GM21737 (cell line): Measurements from ENCODE around the gene RNF31.

Source experiments
- ATAC-seq: cut with Tn5 transposase; IDR thresholded peaks from one replicate; pipeline ENCODE4 v1.9.1; 2021; ENCODE audit warnings: mild to moderate bottlenecking, moderate library complexity; ENCODE audit not compliant: unreplicated experiment

Gene RNF31

DNA sequence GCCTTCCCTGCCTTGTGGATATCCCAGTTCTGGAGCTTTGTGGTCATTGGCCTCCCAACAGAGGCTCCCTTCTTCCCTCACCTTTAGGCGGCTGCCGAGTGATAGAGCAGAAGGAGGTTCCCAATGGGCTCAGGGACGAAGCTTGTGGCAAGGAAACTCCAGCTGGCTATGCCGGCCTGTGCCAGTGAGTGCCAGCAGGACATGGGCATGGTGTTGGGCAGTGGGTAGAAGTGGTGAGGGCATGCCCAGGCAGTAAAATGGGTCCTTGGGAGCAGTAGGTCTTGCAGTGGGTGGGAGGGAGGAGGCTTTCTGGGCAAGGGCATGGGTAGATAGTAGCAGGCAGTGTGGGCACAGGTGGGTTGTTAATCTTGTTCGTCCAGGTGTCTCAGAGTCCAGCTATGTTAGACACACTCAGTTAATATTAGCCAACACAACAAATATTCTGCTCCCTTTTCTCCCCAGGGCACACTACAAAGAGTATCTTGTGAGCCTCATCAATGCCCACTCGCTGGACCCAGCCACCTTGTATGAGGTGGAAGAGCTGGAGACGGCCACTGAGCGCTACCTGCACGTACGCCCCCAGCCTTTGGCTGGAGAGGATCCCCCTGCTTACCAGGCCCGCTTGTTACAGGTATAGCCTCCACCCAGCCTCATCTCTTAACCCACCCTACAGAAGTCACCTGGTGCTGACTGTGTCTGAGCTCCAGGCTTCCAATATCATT, 12.6 kb downstream of the RNF31 start:
- ATAC-seq: no peak

DNA sequence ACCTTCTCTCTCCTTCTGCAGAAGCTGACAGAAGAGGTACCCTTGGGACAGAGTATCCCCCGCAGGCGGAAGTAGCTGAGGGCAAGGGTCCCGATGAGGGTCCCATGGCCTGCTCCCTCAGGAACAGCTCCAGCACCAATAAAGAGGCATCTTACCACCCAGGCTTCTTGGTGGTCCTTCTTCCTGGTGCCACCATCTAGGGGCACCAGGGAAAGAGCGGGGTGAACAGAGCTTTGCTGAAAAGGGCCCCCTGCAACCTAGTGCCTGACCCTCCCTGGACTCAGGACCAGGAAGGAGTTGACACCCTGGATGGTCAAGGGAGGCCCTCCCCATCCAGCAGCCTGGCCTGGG, 13.2 kb downstream of the RNF31 start:
- peak; percentile 7 for ATAC-seq

DNA sequence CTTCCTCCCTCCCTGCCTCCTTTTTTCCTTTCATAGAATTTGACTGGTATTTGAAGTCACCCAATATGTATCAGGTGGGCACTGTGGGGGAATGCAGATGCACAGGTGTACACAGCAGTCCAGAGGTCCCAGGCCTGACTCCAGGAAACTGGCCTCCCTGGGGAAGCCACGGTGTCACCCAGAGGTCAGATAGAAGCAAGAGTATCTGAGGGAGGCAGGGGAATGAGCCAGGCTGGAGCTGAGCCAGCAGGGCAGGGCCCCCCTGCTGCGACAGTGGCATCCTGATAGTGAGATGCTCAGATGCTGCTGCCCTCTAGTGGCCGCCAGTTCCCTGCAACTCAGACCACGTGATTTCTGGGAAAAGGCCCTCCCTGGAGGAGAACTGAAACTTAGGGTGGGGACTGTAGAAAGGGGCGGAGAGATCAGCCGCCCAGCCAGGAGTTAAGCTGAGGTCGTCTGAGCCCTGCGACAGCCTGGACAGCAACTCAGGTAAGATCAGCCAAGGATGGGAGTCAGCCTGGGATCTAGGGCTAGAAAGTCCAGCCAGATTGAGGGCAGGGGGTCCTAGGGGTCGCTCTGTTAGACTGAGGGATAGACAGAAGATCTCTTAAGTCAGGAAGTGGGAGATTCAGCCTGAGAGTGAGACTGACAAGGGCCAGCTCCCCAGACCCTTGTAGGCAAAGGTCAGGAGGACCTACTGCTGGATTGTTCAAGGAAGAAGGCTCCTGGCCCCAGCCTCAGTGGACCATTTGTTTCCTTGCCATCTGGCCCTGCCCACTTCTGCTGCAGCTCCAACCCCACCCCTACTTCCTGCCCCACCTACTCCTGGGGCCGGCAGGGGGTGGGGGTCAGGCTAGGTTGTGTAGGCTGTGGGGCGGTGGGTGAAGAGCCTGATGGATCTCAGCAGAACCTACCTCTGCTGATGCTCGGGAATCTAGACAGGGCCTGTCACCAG, 13.8 kb downstream of the RNF31 start, which contains the start of gene IRF9:
TSS of gene IRF9 (plus strand) at position 416 of the 955 bp plus-strand sequence. CDS start 880 bp downstream, outside the sequence.
- peak; percentile 72 for ATAC-seq

DNA sequence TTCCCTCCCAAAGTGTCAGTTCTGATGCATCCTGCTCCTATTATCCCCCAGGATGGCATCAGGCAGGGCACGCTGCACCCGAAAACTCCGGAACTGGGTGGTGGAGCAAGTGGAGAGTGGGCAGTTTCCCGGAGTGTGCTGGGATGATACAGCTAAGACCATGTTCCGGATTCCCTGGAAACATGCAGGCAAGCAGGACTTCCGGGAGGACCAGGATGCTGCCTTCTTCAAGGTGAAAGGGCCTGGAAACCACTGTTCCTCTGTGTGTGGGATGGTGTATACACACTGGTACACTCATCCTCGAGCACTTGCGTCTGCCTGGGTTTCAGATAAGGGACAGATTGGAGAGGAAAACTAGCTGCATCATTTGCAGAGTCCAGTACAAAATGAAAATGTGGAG, 14.8 kb downstream of the RNF31 start:
- no peak for ATAC-seq

DNA sequence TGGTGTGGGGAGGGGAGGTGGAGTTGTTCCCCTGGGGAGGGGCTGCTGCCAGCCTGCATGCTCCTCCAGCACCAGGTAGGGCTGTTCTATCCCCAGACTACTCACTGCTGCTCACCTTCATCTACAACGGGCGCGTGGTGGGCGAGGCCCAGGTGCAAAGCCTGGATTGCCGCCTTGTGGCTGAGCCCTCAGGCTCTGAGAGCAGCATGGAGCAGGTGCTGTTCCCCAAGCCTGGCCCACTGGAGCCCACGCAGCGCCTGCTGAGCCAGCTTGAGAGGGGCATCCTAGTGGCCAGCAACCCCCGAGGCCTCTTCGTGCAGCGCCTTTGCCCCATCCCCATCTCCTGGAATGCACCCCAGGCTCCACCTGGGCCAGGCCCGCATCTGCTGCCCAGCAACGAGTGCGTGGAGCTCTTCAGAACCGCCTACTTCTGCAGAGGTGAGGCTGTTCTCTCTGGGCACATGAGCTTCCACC, 17.3 kb downstream of the RNF31 start:
- no peak for ATAC-seq

DNA sequence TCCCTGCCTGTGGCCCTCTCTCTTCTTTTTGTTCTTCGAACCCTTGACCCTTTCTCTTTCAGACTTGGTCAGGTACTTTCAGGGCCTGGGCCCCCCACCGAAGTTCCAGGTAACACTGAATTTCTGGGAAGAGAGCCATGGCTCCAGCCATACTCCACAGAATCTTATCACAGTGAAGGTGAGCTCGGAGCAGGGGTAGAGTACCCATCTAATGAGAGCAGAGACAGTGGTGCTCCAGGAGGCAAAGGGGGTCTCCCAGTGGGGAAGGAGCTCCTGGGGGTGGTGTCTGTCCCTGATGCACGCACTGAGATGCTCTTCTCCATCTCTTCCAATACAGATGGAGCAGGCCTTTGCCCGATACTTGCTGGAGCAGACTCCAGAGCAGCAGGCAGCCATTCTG, 18.5 kb downstream of the RNF31 start:
- ATAC-seq: no peak

DNA sequence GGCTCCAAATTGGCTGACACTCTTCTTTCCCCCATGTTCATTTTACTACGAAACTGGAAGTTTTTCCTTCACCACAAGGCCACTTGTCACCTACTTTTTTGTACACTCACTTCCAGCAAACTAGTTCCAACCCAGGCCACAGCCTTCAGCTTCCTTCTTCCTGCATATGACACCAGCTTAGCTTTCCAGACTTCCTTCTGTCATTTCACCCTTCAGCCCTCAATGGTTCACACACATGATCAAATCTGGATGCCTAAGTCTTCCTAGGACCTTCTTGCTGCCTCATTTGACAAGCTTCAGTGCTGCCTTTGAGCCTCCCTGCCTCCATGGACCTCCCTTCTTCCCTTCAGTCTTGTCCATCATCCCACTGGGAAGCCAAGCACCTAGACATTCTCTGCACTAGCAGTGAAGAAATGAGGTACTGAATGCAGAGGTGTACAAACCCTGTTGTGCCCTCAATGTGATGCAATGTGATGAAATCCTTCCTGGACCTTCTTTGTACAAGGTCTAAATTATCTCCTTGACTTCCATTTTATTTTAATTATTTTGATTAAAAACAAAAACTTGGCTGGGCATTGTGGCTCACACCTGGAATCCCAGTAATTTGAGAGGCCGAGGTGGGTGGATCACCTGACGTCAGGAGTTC, 20.3 kb downstream of the RNF31 start:
- ATAC-seq: no peak

DNA sequence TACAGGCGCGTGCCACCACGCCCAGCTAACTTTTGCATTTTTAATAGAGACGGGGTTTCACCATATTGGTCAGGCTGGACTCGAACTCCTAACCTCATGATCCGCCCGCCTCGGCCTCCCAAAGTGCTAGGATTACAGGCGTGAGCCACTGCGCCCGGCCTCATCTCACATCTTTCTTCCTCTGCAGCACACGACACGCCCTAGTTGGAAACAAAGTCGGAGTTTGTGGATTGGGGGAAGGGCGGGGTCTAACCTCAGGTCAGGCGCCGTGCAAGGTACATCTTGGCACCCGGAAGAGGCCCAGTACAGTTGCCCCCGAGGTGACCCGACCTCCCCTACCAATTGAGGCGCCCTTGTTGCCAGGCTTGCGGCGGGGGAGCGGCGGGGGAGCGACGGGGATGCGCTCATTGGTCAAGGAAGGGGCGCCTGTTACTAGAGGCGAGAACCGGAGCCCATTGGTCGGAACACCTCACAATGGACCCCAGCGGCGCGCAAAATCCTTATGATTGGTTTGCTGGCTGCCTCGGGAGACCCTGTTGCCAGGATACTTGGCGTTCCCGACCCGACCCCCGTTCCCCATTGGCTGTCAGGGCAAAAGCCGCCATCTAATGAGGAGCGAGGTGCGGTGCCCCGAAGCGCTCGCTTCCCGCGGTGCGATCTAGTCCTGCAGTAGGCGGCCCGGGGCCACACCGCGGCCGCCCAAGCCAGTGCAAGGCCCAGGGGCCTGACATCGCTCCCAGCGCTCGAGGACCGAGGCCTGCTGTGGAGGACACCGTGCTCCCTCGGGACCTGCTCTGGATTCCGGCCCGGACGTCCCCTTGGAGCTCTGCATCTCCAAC, 24.3 kb downstream of the RNF31 start, which contains the start of gene REC8:
TSS of gene REC8 (plus strand) at position 659 of the 839 bp plus-strand sequence. CDS start 473 bp downstream, outside the sequence.
- peak; percentile 81 for ATAC-seq

DNA sequence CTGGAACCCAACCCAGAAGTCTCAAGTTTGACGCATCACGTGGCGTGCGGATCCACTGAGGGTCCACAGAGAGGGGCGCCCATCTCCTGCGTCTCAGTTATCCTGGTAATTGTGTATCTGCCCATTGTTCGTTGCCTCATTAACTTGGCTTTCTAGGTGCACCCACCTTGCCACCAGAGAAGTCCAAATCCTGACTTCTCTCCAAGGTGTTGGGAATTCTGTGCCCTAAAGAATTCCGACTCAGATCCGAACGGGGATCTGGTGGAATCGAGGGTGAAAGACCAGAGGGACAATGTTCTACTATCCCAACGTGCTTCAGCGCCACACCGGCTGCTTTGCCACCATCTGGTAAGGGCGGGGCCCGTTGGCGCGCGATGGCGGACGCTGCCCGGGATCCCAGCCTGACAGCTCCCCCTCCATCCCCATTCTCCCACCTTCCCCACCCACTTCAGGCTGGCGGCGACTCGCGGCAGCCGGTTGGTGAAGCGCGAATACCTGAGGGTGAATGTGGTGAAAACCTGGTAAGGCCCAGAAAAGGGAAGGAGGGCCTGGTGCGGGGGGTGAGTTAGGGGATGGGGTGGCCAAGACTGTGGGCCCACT, 25.1 kb downstream of the RNF31 start:
- no peak for ATAC-seq

DNA sequence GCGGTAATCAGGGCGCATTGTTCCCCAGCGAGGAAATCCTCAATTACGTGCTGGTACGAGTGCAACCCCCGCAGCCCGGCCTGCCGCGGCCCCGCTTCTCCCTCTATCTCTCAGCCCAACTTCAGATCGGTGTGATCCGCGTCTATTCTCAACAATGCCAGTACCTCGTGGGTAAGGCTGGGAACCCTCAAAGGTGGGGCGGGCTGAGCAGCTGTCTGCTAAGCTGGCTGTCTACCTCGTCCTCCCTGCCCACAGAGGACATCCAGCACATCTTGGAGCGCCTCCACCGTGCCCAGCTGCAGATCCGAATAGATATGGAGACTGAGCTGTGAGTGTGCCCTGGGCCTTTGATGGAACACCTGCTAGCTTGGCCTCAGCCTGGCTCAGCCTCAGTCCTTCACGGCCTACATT, 25.6 kb downstream of the RNF31 start:
- ATAC-seq: no peak

DNA sequence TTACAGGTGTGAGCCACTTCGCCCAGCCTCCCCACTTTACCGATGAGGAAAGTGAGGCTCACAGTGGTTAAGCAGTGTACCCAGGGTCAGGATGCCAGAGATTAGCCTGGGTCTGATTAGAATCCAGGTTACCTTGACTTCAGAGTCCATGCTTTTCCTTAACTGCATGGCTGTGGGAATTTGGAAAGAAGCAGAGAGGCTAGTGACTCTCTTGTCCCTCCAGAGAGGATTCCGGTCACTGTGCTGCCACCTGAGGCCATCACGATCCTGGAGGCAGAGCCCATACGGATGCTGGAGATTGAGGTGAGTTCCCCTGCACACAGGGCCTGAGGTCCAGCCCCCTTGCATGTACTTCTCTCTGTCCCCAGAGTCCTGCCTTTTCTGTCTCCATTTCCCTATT, 29.3 kb downstream of the RNF31 start:
- no peak for ATAC-seq

DNA sequence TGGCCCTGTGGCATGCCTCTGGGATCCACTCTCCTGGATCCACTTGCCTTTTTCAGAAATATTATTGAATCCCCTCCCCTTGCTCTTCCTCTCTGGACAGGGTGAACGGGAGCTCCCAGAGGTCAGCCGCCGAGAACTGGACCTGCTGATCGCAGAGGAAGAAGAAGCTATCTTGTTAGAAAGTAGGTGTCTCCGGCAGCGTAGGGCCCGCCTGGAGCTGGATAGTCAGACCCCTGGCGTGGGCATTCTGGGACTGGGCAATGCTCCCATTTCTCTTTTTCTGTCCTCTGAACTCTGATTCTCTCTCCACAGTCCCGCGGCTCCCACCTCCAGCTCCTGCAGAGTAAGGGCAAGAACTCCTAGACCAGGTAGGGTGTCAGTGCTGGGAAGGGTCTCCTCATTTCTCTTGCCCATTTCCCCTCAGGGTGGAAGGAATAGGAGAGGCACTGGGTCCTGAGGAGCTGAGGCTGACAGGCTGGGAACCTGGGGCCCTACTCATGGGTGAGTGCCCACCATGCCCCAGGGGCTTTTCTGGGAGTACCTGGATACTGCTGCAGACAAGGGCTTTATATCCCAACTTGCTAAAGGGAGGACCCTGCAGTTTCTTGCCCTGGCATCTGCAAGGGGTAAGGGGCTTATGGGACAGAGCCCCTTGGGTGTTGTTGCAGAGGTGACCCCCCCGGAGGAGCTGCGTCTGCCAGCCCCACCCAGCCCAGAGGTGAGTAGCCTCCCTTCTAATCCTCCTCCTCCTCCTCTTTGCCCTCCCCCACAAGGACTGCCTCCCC, 29.9 kb downstream of the RNF31 start:
- no peak for ATAC-seq

DNA sequence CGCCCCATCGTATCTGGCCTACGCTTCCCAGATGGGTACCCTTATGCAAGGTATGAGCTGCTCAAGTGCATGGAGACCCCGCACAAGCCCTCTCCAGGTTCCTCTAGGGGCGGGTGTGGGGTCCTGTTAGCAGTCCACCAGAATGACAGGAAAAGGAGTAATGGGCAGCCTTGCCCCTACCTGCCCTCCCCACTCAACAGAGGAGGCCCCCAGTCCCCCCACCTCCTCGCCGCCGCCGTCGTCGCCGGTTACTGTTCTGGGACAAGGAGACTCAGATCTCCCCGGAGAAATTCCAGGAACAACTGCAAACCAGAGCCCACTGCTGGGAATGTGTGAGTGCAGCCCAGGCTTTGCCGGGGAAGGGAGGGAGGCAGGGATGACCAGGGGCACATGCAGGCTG, 30.6 kb downstream of the RNF31 start:
- no peak for ATAC-seq

DNA sequence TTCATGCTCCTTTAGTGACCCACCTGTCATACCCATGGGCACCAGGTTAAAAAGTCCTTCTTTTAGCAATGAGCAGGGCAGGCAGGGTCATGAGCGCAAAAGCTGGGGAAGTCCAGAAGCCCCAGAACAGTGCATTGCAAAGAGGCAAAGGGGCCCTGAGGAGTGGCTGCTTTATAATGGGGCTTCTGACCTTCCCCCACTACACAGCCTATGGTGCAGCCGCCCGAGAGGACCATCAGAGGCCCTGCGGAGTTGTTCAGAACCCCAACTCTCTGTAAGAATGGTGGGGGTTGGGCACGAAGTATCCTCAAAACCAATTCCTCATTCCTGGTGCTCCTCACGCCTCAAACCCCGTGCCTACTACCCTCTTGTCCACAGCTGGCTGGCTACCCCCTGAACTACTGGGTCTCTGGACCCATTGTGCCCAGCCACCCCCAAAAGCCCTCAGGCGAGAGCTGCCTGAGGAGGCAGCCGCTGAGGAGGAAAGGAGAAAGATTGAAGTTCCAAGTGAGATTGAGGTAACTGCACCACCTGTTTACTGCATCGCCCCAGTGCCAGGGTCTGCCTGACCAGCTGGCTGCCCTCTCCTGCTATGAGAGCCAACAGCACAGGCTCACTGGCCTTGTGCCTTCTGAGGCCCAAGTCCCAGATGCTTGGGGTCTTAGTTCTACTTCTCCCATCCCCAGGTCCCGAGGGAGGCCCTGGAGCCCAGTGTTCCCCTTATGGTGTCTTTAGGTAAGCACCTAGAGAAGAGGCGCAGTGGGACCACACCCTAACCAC, 31.3 kb downstream of the RNF31 start:
- ATAC-seq: no peak

DNA sequence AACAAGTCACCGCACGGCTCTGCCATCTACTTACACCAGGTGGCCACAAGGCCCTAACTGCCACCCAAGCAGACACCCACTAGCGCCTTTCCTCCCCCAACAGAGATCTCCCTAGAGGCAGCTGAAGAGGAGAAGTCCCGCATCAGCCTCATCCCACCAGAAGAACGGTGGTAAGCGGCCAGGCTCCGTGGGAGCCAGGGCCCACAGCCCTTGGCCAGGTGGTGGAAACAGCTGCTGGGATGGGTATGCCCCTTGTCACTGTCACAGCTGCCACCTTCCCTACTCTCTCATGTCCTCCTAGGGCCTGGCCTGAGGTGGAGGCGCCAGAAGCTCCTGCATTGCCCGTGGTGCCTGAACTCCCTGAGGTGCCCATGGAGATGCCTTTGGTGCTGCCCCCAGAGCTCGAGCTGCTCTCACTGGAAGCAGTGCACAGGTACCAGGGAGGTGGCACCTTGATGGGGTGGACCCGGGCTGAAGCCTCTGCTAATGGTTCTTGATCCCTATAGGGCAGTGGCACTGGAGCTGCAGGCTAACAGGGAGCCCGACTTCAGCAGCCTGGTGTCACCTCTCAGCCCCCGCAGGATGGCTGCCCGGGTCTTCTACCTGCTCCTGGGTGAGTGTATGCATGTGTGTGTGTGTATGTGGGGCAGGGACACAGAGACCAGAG, 32.1 kb downstream of the RNF31 start:
- ATAC-seq: no peak

DNA sequence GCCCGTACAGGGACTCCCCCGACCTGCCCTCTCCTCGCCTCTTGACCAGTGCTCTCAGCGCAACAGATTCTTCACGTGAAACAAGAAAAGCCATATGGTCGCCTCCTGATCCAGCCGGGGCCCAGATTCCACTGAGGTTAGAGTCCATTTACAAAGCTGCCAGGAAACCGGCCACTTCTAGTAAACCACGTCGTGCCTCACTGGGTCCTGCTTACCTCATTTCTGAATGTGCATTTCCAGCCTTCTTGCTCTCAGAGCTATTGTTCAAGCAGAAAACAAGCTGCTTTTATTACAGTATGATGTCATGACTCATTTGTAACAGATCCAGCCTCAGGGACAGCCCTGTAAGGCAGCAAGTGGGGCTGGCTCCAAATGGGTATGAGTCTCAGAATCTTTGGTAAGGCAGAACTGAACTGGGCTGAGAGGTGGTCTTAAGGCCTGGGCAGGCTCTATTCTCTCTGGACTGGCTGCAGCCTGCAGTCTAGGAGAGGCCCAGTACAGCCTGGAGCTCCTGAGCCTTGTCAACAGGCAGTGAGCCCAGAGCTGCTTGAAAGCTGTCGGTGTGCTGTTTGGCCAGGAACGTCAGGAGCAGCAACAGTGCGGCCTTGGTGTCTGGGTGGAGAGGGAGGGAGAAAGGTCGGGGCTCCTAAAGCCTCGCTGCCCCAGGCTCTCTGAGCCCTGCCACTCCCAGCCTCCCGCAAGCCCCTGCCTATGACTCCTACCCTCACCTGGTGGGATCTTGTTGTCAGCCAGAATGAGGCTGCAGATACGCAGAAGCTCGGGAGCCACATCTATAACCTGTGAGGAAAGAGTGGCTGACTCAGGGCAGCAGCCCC, 32.9 kb downstream of the RNF31 start:
- no peak for ATAC-seq
